GM12872 (cell line): ENCODE data around the gene TMCC1.

Experiments used
- CTCF ChIP-seq: IDR thresholded peaks from 3 replicates; pipeline ENCODE4 v1.5.1; 2011; ENCODE audit warnings: low read depth, mild to moderate bottlenecking, low read length, moderate library complexity; ENCODE audit not compliant: insufficient read depth

Gene TMCC1

GRCh38 chr3:129689036-129689435 is 204.5 kb downstream of the TMCC1 start:
- TF ChIP-seq CTCF: no peak

GRCh38 chr3:129688271-129688895 is 205.1 kb downstream of the TMCC1 start:
- TF ChIP-seq CTCF: no peak

GRCh38 chr3:129687586-129688125 is 205.9 kb downstream of the TMCC1 start:
- TF ChIP-seq CTCF: no peak

- TF ChIP-seq CTCF: no peak
These were observed 206.6 kb downstream of the TMCC1 start for GRCh38 chr3:129686941-129687340.

GRCh38 chr3:129684270-129684669 is 209.2 kb downstream of the TMCC1 start:
- no peak for TF ChIP-seq CTCF

GRCh38 chr3:129683201-129683600 is 210.3 kb downstream of the TMCC1 start:
- TF ChIP-seq CTCF: no peak

GRCh38 chr3:129676985-129677384 is 216.5 kb downstream of the TMCC1 start:
- TF ChIP-seq CTCF: no peak
